GM19193 (cell line): ENCODE results near the gene FXYD3.

Experiments
- POLR2A ChIP-seq: IDR thresholded peaks from 4 replicates; pipeline ENCODE4 v1.6.1; 2011; ENCODE audit not compliant: insufficient read depth, insufficient read length; ENCODE audit errors: extremely low read depth

FXYD3 gene

GRCh38 chr19:35166100-35167063 is 50.8 kb downstream of the FXYD3 start:
- TF ChIP-seq POLR2A = no peak

GRCh38 chr19:35167251-35168119 is 51.9 kb downstream of the FXYD3 start:
- TF ChIP-seq POLR2A = no peak

- TF ChIP-seq POLR2A = no peak
Measured at GRCh38 chr19:35168196-35168595, 52.6 kb downstream of the FXYD3 start.

GRCh38 chr19:35169221-35169995 is 53.8 kb downstream of the FXYD3 start:
- no peak for TF ChIP-seq POLR2A

GRCh38 chr19:35170359-35171061 is 54.9 kb downstream of the FXYD3 start:
- no peak for TF ChIP-seq POLR2A

GRCh38 chr19:35171730-35172129 is 56.1 kb downstream of the FXYD3 start:
- TF ChIP-seq POLR2A = no peak
